Heart right ventricle (tissue), 16 donors: ENCODE data around the gene AP1M1. TPM values are rescaled to one million over a fixed set of nuclear protein-coding genes. Genes with fewer than 3 reads are reported as not detected.

Experiments
- ATAC-seq, 8 donors: fragments of 200-7000 bp; cut with Tn5 transposase; one replicate each; pipeline ENCODE4 v1.9.1; 2020; ENCODE audit warnings: mild to moderate bottlenecking in 8 of 8, moderate library complexity in 8 of 8, moderate number of reproducible peaks in 1 of 8
- DNase-seq, 2 donors: peaks; one replicate each; pipeline ENCODE4 v3.0.0-alpha.2; 2020
- H3K27ac ChIP-seq, 10 donors: fragments of 200-600 bp; sonication (generic) in 2 of 10; one replicate each; pipeline versions ENCODE4 v1.5.0 to v1.8.0; 2020 to 2022; ENCODE audit warnings: mild to moderate bottlenecking in 3 of 10
- H3K27me3 ChIP-seq, 7 donors: fragments of 200-600 bp; one replicate each; pipeline ENCODE4 v1.8.0; 2021 to 2022; ENCODE audit warnings: mild to moderate bottlenecking in 2 of 7
- H3K36me3 ChIP-seq, 9 donors: fragments of 200-600 bp; sonication (generic) in 1 of 9; one replicate each; pipeline versions ENCODE4 v1.5.0 to v1.8.0; 2020 to 2022; ENCODE audit warnings: mild to moderate bottlenecking in 2 of 9
- H3K4me1 ChIP-seq, 9 donors: fragments of 200-600 bp; sonication (generic) in 1 of 9; one replicate each; pipeline versions ENCODE4 v1.5.0 to v1.8.0; 2020 to 2022; ENCODE audit warnings: mild to moderate bottlenecking in 4 of 9
- H3K4me3 ChIP-seq, 10 donors: fragments of 200-600 bp; sonication (generic) in 2 of 10; one replicate each; pipeline versions ENCODE4 v1.5.0 to v1.8.0; 2020 to 2022; ENCODE audit warnings: mild to moderate bottlenecking in 7 of 10, moderate library complexity in 2 of 10
- H3K9me3 ChIP-seq, 11 donors: fragments of 200-600 bp in 10 of 11; sonication (generic) in 2 of 11; one replicate each; pipeline versions ENCODE4 v1.5.0 to v1.8.0; 2013 to 2022; ENCODE audit warnings: mild to moderate bottlenecking in 2 of 11, control low read depth in 1 of 11, moderate library complexity in 1 of 11
- WGBS, 2 donors: extraction: QIAGEN DNeasy Blood & Tissue Kit; methylation state at CpG; one replicate each; pipeline ENCODE4 v1.1.7; 2013; ENCODE audit warnings: inconsistent platforms in 1 of 2; 5-methylcytosine and 5-hydroxymethylcytosine counted together
- intact Hi-C, 10 donors: fragments of 100-400 bp; cut with DNase I; formaldehyde crosslinking; loops; one replicate each; pipeline versions ENCODE4 v1.11.1 to v1.14.2; 2022
- polyA plus RNA-seq, 2 donors: library from polyadenylated mRNA; stranded (reverse); fragments of 200-250 nt; gene quantifications; one replicate each; pipeline ENCODE4 v1.2.3, GENCODE V29; 2013
- total RNA-seq, 10 donors: library from RNA; stranded (reverse); fragmentation: NEBNext Ultra II Directional in 3 of 10; extraction: Animal tissue kit (Norgen Biotek cat#: 25700) in 3 of 10; gene quantifications; one replicate each; pipeline versions ENCODE4 v1.2.1 to v1.2.4, GENCODE V29; 2021 to 2023
- TF ChIP-seq, protein P1 (sequence below), 9 donors: fragments of 200-600 bp; sonication (generic) in 2 of 9; IDR thresholded peaks; one replicate each; pipeline versions ENCODE4 v1.5.0 to v1.8.0; 2021 to 2022; ENCODE audit warnings: antibody characterized with exemption in 9 of 9, mild to moderate bottlenecking in 5 of 9, moderate library complexity in 1 of 9
- donor health status: Arrhythmogenic right ventricular cardiomyopathy.
- donor health status: ischemic (EF 13 %, LVEDD 7.1; RV severe dilation, severe dysfunction).
- donor health status: healthy with polysubstance abuse.
- donor health status: DM: no; HTN: yes; CAD: no.
- donor health status: DM: no; HTN: no; CAD: no.
- donor health status: ischemic (EF 25% LVEDD 6.9; RV normal size, moderate dysfunction).
- donor health status: ischemic (EF 25% LVEDD 5.7; RV mildly dilated, moderate dysfunction).
- donor health status: healthy.
- donor health status: DM: yes; HTN: yes; CAD: no.
- donor health status: Ischemic cardiomyopathy.
- donor health status: ischemic (EF 35%, LVEDD 5.7; RV mildly dilated, moderate dysfunction).
- donor health status: nonischemic (EF 11% LVEDD 7.7; RV severe dilation, severe dysfunction).
- donor health status: DM: yes; HTN: yes; CAD: no.
- donor health status: PGD.
- donor health status: ischemic (EF 29% LVEDD 5.4; RV normal size, mild dysfunction).
- donor health status: nonischemic (EF 23%, LVEDD 6.1; RV moderate dilation, normal function).

AP1M1 gene
- total and polyA plus RNA-seq, 12 donors: 25.5 to 79.0 (median 47.0) TPM

DNA sequence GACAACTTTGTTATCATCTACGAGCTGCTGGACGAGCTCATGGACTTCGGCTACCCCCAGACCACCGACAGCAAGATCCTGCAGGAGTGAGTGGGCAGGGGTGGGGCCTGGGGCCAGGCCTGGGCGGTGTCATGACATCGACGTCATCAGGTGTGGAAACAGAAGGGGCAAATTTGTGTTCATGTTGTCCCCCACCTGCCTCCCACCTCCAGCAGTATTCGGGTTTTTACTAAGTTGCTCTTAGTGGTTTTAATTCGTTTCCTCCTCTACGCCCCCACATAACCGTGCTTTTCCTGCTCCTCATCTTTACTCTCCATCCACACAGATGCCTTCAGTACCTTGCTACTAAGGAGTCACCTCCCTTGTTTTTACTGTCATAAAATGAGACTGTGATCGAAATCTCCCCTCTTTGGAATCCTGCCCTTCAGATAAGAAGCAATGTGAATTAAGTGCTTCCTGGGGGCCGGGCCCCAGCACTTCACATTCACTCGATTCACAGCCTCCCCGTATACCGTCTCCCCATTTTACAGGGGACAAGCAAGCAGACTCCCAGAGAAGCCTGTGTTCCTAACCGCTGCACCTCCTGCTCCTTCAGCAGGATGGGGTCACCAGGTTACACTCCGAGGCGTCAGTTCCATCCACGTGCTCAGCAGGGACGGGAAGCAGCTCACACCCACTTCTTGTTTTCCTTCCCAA, 10.5 kb downstream of the AP1M1 start:
- DNase-seq (no peak), ATAC-seq (no peak)
- TF ChIP-seq, protein P1, sequence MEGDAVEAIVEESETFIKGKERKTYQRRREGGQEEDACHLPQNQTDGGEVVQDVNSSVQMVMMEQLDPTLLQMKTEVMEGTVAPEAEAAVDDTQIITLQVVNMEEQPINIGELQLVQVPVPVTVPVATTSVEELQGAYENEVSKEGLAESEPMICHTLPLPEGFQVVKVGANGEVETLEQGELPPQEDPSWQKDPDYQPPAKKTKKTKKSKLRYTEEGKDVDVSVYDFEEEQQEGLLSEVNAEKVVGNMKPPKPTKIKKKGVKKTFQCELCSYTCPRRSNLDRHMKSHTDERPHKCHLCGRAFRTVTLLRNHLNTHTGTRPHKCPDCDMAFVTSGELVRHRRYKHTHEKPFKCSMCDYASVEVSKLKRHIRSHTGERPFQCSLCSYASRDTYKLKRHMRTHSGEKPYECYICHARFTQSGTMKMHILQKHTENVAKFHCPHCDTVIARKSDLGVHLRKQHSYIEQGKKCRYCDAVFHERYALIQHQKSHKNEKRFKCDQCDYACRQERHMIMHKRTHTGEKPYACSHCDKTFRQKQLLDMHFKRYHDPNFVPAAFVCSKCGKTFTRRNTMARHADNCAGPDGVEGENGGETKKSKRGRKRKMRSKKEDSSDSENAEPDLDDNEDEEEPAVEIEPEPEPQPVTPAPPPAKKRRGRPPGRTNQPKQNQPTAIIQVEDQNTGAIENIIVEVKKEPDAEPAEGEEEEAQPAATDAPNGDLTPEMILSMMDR (IDR thresholded peaks at IDR 0.05): no peak
- no peaks in the 10 kb centered on the region for H3K9me3 ChIP-seq
- no peak overlapping the region for H3K27ac ChIP-seq
- H3K36me3 ChIP-seq: peaks cover 0 to 100% (median 36%) of the 10 kb centered on the region in 9 donors
- intact Hi-C loops: no loop called here
- 83 to 87% methylated on average over 20 to 21 of the region's 21 CpGs for WGBS, 2 donors
- H3K4me3 ChIP-seq: no peak overlapping the region
- peaks cover 7 to 24% (median 13%) of the 10 kb centered on the region in 9 donors for H3K4me1 ChIP-seq
- H3K27me3 ChIP-seq: no peaks in the 10 kb centered on the region

DNA sequence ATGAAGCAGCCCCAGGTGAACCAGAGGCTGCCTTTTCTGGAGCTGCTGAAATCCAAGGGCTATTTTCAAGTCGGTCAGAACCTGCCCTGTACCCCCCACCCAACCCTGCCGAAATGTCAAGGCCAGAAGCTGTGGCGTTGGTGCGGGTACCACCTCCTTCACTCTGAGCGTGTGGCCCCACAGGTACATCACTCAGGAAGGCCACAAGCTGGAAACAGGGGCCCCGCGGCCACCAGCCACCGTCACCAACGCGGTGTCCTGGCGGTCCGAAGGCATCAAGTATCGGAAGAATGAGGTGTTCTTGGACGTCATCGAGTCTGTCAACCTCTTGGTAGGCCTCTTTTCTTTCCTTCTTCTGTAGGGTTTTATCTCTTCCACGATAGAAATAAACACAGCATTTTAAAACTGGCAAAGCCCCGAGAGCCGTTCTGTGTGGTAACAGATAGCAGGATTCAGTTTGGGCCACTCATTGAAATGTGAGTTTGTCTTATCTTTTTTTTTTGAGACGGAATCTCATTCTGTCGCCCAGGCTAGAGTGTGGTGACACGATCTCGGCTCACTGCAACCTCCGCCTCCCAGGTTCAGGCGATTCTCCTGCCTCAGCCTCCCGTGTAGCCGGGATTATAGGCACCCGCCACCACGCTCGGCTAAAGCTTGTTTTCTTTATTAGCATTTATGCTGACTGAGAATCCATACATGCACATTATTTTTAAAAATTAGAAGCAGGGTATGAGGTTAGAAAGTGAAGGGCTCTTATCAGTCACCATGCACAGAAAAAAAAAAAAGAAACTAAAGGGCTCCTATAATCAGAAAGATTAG, 11.3 kb downstream of the AP1M1 start:
- no peak for ATAC-seq
- WGBS, 2 donors: 84 to 89% methylated on average over 29 of the region's 29 CpGs
- Histone ChIP-seq H3K27ac (no peak overlapping the region), H3K4me3 (no peak overlapping the region), H3K36me3 (peaks cover 0 to 100% (median 36%) of the 10 kb centered on the region in 9 donors), H3K9me3 (no peaks in the 10 kb centered on the region), H3K27me3 (no peaks in the 10 kb centered on the region), H3K4me1 (peaks cover 7 to 24% (median 13%) of the 10 kb centered on the region in 9 donors)
- intact Hi-C loops: no loop called here
- no peak for DNase-seq
- TF ChIP-seq, protein P1 (IDR thresholded peaks at IDR 0.05): no peak

DNA sequence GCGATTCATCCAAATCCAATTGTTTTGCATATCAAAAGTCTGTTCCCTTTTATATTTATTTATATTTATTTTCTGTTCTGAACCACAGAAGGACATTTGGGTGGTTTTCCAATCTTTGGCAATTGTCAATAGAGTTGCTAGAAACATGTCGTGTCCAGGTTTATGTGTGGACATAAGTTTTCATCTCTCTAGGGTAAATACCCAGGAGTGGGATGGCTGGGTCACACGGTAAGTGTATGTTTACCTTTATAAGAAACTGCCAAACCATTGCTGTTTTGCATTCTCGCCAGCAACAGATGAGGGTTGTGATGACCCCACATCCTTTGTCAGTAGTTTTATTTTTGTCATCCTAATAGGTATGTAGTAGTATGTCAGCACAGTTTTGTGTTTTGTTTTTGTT, 12.5 kb downstream of the AP1M1 start:
- DNase-seq: no peak
- no peak overlapping the region for H3K4me3 ChIP-seq
- TF ChIP-seq, protein P1 (IDR thresholded peaks at IDR 0.05): no peak
- no peaks in the 10 kb centered on the region for H3K27me3 ChIP-seq
- H3K27ac ChIP-seq: no peak overlapping the region
- ATAC-seq: no peak
- 93 to 96% methylated on average over 4 of the region's 4 CpGs for WGBS, 2 donors
- no peaks in the 10 kb centered on the region for H3K9me3 ChIP-seq
- H3K36me3 ChIP-seq: peaks cover 0 to 97% (median 36%) of the 10 kb centered on the region in 9 donors
- intact Hi-C loops: no loop called here
- peaks cover 6 to 16% (median 10%) of the 10 kb centered on the region in 9 donors for H3K4me1 ChIP-seq

DNA sequence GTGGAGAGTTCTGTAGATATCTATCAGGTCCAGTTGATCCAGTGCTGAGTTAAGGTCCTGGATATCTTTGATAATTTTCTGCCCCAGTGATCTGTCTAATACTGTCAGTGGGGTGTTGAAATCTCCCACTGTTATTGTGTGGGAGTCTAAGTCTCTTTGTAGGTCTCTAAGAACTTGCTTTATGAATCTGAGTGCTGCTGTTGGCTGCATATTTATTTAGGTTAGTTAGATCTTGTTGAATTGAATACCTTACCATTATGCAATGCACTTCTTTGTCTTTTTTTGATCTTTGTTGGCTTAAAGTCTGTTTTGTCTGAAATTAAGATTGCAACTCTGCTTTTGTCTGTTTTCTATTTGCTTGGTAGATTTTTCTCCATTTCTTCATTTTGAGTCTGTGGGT, 15.4 kb downstream of the AP1M1 start:
- H3K27me3 ChIP-seq: no peaks in the 10 kb centered on the region
- H3K36me3 ChIP-seq: peaks cover 0 to 96% (median 33%) of the 10 kb centered on the region in 9 donors
- ATAC-seq (no peak), DNase-seq (no peak)
- H3K9me3 ChIP-seq: no peaks in the 10 kb centered on the region
- TF ChIP-seq, protein P1 (IDR thresholded peaks at IDR 0.05): no peak
- H3K4me1 ChIP-seq: peaks cover 0 to 10% (median 0%) of the 10 kb centered on the region in 9 donors
- intact Hi-C loops: no loop called here
- no peak overlapping the region for H3K4me3 ChIP-seq
- no peak overlapping the region for H3K27ac ChIP-seq
